Amygdala (tissue), 56 donors: ENCODE results near the gene KCMF1.

Experiments used
- DNase-seq, 56 donors: peaks; one replicate each; lab custom pipeline; 2025; lab: John Stamatoyannopoulos, UW

The KCMF1 gene

GRCh38 chr2:85017411-85018048, 46.6 kb downstream of the KCMF1 start:
- DNase-seq = no peak

- DNase-seq = no peak
Observed at GRCh38 chr2:85018049-85018447, 47.1 kb downstream of the KCMF1 start.

- no peak for DNase-seq
Observed at GRCh38 chr2:85019121-85019520, 48.2 kb downstream of the KCMF1 start.

GRCh38 chr2:85022232-85022631, 51.3 kb downstream of the KCMF1 start:
- DNase-seq = no peak

GRCh38 chr2:85024372-85025047, 53.5 kb downstream of the KCMF1 start:
- no peak for DNase-seq

- DNase-seq = no peak
Observed at GRCh38 chr2:85032621-85033020, 61.7 kb downstream of the KCMF1 start.

- no peak for DNase-seq
Observed at GRCh38 chr2:85033388-85033787, 62.4 kb downstream of the KCMF1 start.

- DNase-seq = no peak
Observed at GRCh38 chr2:85034158-85034557, 63.2 kb downstream of the KCMF1 start.

GRCh38 chr2:85037622-85038021, 66.7 kb downstream of the KCMF1 start:
- no peak for DNase-seq

- no peak for DNase-seq
Observed at GRCh38 chr2:85042330-85042729, 71.4 kb downstream of the KCMF1 start.

GRCh38 chr2:85048534-85048933, 77.6 kb downstream of the KCMF1 start:
- DNase-seq = no peak

- DNase-seq = no peak
Observed at GRCh38 chr2:85049236-85049635, 78.3 kb downstream of the KCMF1 start.

- no peak for DNase-seq
Observed at GRCh38 chr2:85053802-85054201, 82.8 kb downstream of the KCMF1 start.

GRCh38 chr2:85057226-85057962, 86.4 kb downstream of the KCMF1 start:
- no peak for DNase-seq

GRCh38 chr2:85061896-85062295, 90.9 kb downstream of the KCMF1 start:
- DNase-seq = no peak

GRCh38 chr2:85062565-85062964, 91.6 kb downstream of the KCMF1 start:
- DNase-seq = no peak

GRCh38 chr2:85063981-85064599, 93.1 kb downstream of the KCMF1 start:
- DNase-seq = no peak

GRCh38 chr2:85064927-85065577, 94.1 kb downstream of the KCMF1 start:
- no peak for DNase-seq

- DNase-seq = no peak
Observed at GRCh38 chr2:85066006-85066740, 95.2 kb downstream of the KCMF1 start.

GRCh38 chr2:85066874-85067351, 96.0 kb downstream of the KCMF1 start:
- DNase-seq = peak in 52 of 56 donors; percentile 2 to 71 (median 37)
